Iris pigment epithelial cell (primary cell): ENCODE measurements around the gene TP73.

ENCODE experiments used
- DNase-seq: peaks from one replicate; pipeline ENCODE4 v3.0.0-alpha.2; 2011; ENCODE audit warnings: low read depth

The TP73 gene

GRCh38 chr1:3689138-3689750 is 36.9 kb downstream of the TP73 start:
- DNase-seq = no peak

GRCh38 chr1:3690282-3691065 is 38.2 kb downstream of the TP73 start:
- DNase-seq = no peak

GRCh38 chr1:3691421-3692204 is 39.3 kb downstream of the TP73 start:
- no peak for DNase-seq

GRCh38 chr1:3692598-3692997 is 40.3 kb downstream of the TP73 start:
- DNase-seq = no peak

GRCh38 chr1:3693321-3693720 is 41.0 kb downstream of the TP73 start:
- no peak for DNase-seq

GRCh38 chr1:3695326-3696217 is 43.3 kb downstream of the TP73 start:
- peak; percentile 41 for DNase-seq

GRCh38 chr1:3696689-3697088 is 44.4 kb downstream of the TP73 start:
- no peak for DNase-seq

GRCh38 chr1:3697104-3697503 is 44.8 kb downstream of the TP73 start:
- no peak for DNase-seq

GRCh38 chr1:3697810-3698209 is 45.5 kb downstream of the TP73 start:
- no peak for DNase-seq

- no peak for DNase-seq
These were observed 46.5 kb downstream of the TP73 start for GRCh38 chr1:3698660-3699408.

- DNase-seq = no peak
These were observed 47.3 kb downstream of the TP73 start for GRCh38 chr1:3699596-3699995.

- DNase-seq = no peak
These were observed 48.3 kb downstream of the TP73 start for GRCh38 chr1:3700631-3701030.

- DNase-seq = no peak
These were observed 50.2 kb downstream of the TP73 start for GRCh38 chr1:3702528-3702927.

GRCh38 chr1:3702990-3703728 is 50.8 kb downstream of the TP73 start:
- DNase-seq = peak; percentile 51

- DNase-seq = no peak
These were observed 51.6 kb downstream of the TP73 start for GRCh38 chr1:3703786-3704371.

- DNase-seq = no peak
These were observed 53.1 kb downstream of the TP73 start for GRCh38 chr1:3705341-3705950.

- DNase-seq = no peak
These were observed 54.5 kb downstream of the TP73 start for GRCh38 chr1:3706651-3707297.

- no peak for DNase-seq
These were observed 55.1 kb downstream of the TP73 start for GRCh38 chr1:3707298-3707938.

GRCh38 chr1:3707939-3708328 is 55.6 kb downstream of the TP73 start:
- DNase-seq = no peak
